DMS114 treated with DMSO at 0.1 percent for 48 hours (cell line): ENCODE measurements around the gene RPP30.

ENCODE experiments used
- DNase-seq: peaks from one replicate; lab custom pipeline; 2025; ENCODE audit not compliant: unreplicated experiment; lab: John Stamatoyannopoulos, UW

Gene RPP30

DNA sequence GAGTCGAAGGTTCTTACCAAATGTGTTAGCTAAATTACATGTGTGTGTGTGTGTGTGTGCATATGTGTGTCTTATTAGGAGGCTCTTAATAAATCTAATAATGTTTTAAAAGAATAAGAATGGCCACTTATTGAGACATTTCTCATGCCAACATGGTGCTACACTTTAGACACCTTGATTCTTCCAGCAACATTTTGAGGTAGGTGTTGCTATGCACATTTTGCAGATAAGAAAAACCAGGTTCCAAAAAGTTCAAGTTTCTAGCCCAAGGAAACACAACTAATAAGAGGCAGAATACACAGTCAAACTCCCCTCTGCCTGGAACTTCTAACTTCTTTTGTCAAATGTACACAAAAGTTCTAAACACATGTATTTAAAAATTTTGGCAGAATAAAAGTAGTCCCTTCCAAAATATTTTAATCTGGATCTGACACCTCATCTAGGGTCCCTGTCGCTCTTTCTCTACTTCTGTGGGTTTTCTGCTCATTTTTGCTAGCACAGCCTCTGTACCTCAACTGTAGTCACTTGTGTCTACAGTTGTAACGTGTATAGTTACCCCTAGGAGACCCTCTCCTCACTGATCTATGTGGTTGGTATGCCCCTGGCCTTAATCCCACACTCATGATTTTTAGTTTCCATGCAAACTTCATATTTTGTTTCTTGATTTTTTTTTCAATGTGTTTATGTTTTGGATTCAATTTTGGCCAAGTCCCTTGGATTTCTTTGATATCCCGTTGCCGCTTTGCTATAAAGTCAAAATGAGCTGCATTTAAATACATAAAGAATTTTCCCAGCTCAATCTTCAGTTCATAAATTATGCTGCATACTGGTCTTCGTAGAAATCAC is 44.8 kb downstream of the RPP30 start:
- no peak for DNase-seq

DNA sequence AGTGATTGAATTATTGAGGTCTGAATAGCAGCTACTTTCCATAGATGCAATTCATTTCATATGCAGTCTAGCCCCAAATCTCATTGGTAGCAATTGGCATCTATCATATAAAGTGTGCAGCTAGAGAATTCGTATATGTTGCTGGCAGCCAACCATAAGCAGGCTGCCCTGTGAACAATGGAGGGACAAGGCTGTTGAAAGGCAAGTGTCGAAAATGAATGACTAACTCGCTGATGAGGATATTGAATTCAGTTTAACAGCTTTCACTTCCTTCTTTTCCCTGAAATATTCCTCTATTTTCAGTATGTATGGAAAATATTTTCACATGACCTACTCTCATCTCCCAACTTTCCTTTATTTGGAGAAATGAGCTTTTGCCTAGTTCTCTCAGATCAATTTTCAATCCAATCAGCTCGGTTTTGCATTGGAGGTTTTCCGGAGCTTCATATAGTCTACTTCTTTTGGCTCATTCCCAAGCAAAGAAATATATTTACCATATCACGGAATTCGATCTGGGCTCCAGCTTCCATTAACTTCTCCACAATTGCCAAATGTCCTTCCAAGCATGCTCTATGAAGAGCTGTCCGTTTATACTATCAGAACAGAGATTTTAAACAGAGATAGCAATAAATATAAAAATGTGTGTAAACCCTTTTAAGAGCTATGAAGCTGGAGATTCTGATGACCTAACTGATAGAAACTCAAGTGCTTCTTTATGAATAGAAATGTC is 45.6 kb downstream of the RPP30 start:
- no peak for DNase-seq

DNA sequence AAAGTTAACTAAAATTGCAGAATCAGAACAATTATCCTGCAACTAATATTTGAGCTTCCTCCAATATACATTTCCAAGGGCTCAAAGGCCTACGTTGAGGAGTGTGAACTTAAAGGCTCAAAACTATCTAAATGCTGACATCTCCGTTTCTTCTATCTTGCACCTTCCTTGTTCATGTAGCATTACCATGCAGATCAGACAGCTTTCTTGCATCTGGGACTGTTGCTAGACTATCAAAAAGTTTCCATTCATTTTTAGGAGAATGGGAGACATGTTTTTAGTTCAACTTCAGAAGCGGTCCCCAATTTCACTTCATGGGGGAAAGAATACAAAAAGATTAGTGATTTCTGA is 46.2 kb downstream of the RPP30 start:
- no peak for DNase-seq

DNA sequence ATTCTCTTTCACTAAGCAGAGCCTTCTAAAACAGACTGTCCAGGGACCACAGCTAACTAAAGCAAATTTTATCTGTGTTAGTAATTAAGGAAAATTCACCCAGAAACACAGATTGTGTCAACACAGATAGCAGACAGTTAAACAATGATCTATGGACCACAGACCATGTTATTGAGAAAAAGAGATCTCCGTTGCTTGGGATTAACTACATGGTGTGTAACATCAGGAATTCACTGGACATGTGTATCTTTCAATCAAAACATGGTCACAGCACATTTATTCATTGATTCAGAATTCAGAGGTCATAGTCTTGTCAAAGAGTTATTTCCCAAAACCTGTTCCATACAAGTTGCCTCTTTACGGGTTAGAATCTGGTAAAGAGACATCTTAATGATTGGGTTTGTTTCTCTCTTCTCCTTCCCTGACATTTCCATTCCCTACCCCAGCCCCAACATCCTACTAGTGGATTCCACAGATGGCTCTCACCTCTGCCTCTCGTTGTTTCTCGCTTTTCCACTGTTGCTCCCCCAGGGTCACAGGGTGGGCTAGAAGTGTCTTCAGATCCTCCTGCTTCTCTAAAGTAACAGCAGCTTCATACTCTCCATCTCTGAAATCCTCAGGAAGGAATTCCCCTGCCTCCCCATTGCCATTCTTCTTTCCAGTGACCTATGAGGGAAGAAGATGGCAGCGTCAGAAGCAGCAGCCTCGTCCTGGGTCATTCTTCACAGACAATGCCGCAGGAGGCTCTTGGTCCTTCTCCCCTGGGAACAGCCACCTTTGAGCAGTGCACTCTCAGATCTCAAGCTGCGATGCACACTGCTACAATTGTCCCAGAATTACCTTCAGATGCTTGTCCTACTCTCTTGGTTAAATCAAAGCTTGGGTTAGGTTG is 48.2 kb downstream of the RPP30 start:
- DNase-seq, result no peak

DNA sequence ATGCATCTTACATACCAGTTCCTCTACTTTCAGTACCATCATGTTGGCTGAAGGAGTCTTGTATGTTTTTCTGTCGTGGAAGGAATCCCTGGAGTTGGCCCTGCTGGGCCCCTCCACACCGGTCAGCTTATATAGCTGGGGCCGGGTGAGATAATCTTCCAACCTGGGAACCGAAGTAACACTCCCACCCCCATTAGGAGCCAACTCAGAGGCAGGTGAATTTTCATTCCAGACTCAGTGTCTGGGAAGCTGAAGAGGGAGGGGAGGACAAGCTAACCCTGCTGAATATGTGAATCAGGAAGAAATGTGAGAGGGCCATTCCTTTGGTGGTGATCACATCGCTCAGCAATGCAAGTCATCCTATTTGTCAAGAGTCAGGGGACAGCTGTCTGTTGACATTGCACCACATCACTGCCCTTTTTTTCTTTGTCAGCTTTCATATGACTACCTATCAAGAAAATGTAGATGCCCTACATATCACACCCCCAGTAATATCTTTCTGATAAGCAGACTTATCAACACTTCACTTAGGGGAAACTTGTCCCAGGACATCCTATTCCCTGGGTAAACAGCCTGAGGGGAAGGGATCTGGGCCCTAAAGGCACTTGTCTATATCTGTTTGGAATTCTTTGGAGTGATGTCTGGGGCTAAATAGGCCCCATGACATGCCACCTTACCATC is 49.4 kb downstream of the RPP30 start, which contains the start of gene ANKRD1:
Gene ANKRD1, minus strand, starts transcription at position 102 of the 681 bp plus-strand sequence. Its CDS starts 60 bp downstream, at position 42.
- DNase-seq, result no peak

DNA sequence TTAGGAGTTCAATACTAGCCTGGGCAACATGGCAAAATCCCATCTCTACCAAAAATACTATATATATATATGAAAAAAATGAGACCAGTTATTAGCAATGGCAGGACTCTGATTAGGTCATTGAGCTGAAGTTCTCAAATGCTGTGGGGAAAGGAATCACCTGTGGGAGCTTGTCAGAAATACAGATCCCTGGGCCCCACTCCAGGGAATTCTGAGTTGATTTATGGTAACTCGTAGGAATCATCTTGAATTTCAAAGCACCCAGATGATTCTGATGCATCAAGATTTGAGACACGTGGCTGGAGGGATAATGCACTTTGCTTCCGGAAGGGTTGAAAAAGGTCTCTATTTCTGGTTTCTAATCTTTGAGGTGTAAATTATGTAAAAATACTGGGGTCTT is 50.1 kb downstream of the RPP30 start:
- DNase-seq, result no peak

DNA sequence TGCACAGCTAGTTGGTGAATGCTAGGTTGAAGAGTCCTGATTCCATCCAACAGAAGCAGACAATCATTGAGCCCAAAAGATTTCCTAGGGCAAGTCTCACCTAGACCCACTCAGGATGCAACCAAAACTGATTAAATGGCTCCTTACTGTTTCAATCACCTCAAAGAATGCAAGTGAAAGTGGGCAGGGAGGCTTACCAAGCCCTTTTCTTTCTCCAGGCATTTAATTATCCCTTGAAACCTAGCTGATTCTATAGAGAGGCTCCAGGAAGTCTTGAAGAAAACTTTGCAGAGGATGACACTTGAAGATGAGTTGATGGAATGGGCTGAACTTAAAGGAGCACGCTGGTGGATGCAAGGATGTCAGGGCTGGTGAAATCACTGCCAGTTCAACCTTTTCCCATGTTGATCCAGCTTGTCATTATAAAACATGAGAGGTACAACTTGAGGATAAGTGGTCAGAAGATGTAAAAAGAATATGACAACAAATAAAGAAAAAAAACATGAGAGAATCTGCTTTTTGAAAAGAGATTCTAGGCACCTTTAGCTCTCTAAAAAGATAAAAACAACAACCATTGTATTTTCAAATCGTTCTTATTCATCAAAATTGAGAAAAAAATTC is 51.4 kb downstream of the RPP30 start:
- no peak for DNase-seq

DNA sequence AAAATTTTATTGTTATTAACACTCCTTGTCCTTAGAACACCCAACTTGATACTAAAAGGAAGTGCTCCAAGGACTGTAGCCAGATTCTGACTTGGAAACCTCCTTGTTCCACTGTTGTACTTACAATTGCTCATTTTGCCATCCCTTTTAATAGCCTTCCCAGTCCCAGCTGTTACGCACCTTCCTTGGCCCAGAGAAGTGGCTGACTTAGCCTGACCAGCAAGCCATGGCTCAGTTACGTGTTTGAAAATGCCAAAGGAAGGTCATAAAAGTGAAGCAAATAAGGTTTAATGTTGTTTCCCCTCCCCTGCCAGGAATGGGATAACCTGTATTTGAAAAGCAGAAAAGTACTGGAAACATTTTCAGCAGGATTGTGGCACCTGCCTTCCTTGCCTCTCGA is 52.8 kb downstream of the RPP30 start:
- DNase-seq, result no peak

DNA sequence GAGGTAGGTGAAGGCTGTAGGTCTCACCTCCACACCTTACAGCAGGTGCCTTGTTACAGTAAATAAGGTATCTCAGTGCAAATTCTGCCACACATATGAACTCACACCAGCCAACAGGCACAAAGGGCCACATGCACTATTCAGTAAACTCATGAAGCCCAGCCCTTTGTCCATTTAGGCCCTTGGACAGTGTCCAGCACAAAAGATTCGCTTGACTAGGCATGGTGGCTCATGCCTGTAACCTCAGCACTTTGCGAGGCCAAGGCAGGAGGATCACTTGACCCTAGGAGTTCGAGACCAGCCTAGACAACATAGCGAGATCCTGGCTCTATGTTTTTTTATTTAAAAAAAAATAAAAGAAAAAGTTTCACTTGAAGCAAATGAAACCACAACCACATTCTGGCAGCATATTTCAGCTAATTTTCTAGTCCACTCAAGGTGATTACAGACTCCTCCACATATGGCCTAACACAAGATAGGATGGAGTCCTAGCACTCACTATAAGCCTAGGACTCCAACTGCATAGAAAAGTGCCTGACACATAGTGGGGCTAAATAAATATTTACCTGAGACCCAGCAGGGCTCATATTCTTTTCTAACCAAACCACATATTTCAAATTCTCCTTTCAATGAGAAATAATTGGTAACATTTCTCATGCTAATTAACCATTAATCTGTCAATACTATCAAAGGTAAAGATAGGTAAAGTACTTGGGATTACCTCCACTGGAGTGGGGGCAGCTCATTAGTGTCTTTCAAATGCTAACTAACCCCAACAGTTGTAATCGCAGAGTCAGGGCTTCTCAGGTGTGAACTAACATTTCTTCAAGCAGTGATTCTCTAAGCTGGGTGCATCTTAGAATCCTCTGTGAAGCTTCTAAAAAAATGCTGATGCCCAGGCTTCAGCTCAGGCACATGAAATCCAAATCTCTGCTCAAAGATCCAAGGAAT is 53.6 kb downstream of the RPP30 start:
- DNase-seq, result no peak

DNA sequence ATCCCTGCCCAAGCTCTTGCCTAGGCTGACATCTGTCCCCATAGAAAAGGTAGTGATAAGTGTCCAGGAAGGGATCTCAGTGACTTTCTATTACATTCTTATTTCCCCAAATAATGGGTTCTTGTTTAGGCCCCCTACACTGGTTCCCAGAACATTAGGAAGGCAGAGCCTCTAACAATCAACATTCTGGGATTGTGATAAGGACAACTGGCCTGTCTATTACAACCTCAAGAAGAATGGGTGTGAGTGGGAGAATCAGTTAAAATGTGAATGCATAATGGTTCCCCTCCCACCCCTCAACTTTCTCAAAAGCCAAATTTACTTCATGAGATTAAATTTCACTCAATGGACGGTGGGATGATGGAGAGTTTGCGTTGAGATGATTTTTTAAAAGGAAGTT is 55.5 kb downstream of the RPP30 start:
- no peak for DNase-seq

DNA sequence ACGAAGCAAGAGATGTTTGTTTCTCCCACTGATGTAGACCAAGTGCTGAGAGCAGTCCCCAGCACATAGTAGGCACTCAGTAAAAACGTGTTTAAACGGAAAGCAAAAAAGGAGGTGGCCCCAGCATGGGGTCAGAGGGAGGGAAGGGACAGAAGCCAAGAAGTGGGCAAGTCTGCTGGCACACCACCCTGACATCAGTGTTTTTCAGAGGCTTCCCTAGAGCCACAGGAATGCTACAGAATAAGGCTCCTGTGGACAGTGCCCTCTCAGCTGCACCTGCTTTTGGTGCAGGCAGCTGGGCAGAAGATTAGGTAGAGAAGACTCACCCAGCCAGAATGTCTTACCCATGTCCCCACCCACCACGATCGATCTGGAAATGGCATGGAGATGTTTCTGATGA is 57.4 kb downstream of the RPP30 start:
- no peak for DNase-seq

DNA sequence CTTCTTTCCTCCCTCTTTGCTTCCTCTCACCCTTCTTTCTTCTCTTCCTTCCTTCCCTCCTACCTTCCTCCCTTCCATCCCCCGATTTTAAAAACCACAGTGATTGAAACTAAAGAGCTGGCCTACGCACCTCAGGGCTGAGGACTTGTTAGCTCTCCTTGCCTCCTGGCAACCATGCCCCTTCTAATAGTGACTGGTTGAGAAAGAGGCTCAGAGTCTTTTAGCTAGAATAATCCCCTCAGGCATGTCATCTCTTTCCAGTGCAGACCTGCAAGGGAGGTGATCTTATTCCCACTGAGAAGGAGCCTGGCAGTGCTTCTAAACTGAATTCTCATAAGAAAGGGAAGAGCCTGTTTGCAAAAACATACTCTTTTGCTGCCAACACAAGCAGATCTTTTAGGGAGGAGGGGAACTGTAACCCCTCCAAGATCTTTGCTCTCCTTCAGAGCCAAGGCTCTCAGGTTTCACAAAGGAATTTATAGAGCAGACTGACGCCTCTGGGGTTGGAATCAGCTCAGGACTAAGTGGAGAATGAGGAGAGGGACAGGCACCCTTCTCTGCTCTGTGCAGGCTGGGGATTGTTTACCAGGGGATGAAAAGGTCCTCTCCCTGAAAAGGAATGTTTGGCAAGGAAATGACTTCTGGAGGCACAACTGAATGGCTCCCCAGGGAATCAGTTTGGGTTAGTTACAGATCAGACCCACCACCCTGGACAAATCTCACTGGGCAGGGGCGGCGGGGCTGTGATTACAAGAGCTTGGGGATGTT is 58.5 kb downstream of the RPP30 start:
- DNase-seq, result no peak

DNA sequence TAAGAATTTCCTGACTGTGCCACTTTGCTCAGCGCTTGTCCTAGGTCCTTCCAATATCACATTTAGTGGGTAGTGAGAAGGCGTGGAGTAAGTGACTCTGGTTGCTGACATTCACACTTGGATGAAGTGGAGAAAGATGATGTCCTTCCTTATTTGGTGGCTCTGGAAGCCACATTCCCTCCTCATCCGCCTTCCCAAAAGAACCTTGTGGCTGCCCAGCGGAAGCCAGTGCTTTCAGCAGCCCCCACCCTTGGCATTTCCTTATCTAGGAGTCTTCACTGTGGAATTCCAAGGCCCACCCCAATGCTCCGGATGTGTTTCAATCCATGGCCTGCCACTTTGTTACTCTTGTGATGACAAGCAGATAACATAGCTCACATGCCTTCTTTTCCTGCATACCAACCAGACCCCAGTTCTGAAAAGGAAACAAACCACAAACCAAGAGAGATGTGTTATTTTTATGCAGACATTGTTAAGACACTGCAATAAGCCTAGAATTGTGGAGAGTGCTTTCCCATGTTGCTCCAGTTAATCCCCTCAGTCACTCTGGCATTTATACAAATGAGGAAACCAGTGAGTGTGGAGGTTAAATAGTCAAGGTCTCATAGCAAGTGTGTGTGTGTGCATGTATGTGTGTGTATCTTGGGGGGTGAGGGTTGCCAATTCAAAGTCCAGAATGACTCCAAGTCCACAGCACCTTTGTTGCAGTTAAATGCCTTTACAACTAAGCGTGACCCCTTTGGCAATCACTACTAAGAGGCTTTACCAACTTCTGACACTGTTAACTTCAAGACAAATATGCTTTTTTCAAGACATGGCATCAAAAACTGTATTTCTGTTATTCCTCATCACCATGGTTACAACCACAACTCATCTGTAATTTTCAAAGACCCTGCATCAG is 59.4 kb downstream of the RPP30 start:
- DNase-seq, result no peak

DNA sequence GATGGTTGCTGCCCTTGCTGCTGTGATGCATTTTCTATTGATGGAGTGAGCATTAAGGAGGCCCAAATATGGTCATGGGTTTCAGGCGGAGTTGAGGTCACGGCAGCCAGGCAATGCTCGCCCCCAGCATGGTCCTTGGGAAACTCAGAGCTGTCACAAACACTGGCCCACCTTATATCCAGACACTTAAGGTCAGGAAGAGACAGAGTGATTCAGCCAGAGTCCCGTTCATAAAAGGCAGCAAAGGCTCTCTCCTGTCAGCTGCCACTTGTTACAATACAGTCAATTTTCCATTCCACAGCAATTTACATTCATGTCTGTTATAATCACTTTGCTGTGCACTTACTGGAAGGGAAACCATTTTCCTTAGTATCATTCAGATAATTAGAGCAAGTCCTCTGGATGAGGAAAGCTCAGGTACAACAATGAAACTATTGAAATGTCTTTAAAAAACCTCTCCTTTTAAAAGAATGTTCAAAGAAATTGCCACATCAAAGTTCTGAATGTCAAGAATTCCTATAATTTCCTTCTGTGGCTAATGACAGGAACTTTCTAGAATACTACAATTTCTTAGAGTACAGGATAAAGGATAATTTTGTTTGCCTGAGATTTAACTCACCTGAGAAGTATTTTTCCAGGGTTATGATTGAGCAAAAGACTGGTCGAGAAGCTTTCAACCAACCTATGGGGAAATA is 64.0 kb downstream of the RPP30 start:
- no peak for DNase-seq

DNA sequence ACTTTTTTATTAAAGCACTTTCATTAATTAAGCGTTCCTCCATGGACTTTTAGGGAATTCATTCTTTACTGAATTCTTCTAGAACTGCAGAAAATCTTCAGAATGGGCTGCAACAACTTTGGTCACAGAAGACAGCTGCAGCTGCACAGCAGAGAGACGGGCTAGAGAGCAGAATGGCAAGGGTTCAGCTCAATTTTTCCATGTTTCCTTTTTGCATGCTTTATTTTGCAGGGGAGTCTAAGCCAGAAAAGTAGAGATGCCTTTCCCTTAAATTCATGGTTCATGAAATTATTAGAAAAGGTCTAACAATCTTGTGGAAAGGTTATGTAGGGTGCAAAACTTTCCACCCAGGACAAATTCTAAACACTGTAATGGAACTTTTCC is 64.5 kb downstream of the RPP30 start:
- DNase-seq, result no peak

DNA sequence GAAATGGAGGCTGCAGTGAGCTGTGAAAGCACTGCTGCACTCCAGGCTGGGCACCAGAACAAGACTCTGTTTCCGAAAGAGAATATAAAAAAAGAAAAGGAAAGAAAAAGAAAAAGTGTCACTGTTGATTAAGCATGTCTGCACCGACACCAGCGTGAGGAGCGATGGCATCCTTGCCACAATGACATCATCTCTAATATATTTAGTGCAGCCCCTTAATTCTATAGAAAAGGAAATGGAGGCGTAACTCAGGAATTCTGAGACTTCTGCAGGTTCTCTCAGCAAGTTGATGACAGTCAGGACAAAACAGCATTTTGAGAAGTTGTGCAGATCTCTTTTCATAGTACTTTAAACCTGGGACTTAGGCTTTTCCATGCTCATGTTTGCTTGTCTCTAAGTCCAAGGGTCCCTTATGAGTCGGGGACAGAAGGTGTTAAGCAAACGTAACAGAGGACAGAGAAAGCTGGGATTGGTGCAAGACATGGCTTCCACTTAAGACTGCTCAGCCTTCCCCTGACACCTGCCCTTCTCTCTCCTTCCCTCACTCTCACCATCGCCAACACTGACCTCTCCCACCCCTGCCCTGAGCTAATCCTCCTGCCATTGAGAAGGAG is 66.0 kb downstream of the RPP30 start:
- no peak for DNase-seq

DNA sequence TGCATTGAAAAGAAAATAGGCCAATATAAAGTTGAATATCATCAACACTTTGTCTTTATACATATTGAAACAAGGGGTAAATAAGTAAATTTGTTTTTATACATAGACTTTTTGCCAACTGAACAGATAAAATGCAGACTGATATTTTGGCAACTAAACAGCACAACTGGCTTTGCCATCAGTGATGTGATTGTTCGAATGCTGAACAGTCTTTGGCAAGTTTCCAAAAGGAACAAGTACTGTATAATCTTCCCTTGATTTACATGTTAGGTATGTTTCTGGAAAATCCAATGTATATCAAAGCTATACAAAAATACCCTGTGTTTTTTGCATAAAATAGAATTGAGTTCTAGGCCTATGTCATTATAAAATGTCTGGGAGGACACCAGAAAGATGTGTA is 67.3 kb downstream of the RPP30 start:
- DNase-seq, result no peak
